SK-N-SH (cell line): ENCODE measurements around the gene SPG7.

Experiments used
- EP300 ChIP-seq, 2 experiments: IDR thresholded peaks; 2 replicates each; pipeline versions ENCODE4 v1.4.0 to v1.6.1; 2012; ENCODE audit warnings: borderline replicate concordance in 1 of 2, low read depth in 1 of 2, low read length in 1 of 2
- MAX ChIP-seq: IDR thresholded peaks from 2 replicates; pipeline ENCODE4 v1.4.0; 2012; ENCODE audit warnings: low read depth
- MXI1 ChIP-seq: IDR thresholded peaks from 2 replicates; pipeline ENCODE4 v1.6.1; 2012; ENCODE audit warnings: mild to moderate bottlenecking, low read depth, low read length, improper control_type of control experiment
- NFIC ChIP-seq: IDR thresholded peaks from 2 replicates; pipeline ENCODE4 v1.4.0; 2012; ENCODE audit warnings: borderline replicate concordance
- NRF1 ChIP-seq: IDR thresholded peaks from 2 replicates; pipeline ENCODE4 v1.6.1; 2012; ENCODE audit warnings: low read depth, mild to moderate bottlenecking, low read length
- POLR2AphosphoS5 ChIP-seq: IDR thresholded peaks from 2 replicates; pipeline ENCODE4 v1.6.1; 2012; ENCODE audit warnings: low read depth, low read length
- RCOR1 ChIP-seq: fragments of 150-350 bp; IDR thresholded peaks from 2 replicates; pipeline ENCODE4 v1.6.1; 2017; ENCODE audit warnings: antibody characterized with exemption, low read length
- RXRA ChIP-seq: IDR thresholded peaks from 2 replicates; pipeline ENCODE4 v1.4.0; 2012; ENCODE audit warnings: low read depth, mild to moderate bottlenecking, borderline replicate concordance
- TCF12 ChIP-seq: IDR thresholded peaks from 2 replicates; pipeline ENCODE4 v1.4.0; 2012
- TF ChIP-seq, protein P1 (sequence below): fragments of 200-600 bp; sonication (generic); IDR thresholded peaks from 2 replicates; pipeline ENCODE4 v1.6.1; 2017; ENCODE audit warnings: antibody characterized with exemption, mild to moderate bottlenecking, moderate library complexity

- TF ChIP-seq, protein P1, sequence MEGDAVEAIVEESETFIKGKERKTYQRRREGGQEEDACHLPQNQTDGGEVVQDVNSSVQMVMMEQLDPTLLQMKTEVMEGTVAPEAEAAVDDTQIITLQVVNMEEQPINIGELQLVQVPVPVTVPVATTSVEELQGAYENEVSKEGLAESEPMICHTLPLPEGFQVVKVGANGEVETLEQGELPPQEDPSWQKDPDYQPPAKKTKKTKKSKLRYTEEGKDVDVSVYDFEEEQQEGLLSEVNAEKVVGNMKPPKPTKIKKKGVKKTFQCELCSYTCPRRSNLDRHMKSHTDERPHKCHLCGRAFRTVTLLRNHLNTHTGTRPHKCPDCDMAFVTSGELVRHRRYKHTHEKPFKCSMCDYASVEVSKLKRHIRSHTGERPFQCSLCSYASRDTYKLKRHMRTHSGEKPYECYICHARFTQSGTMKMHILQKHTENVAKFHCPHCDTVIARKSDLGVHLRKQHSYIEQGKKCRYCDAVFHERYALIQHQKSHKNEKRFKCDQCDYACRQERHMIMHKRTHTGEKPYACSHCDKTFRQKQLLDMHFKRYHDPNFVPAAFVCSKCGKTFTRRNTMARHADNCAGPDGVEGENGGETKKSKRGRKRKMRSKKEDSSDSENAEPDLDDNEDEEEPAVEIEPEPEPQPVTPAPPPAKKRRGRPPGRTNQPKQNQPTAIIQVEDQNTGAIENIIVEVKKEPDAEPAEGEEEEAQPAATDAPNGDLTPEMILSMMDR: no peak
- TF ChIP-seq NFIC (no peak), RXRA (no peak), NRF1 (no peak), MAX (no peak), POLR2AphosphoS5 (no peak), EP300 (IDR thresholded peaks at IDR 0.05; ENCODE audit: borderline replicate concordance in 1 of 2, low read depth in 1 of 2, low read length in 1 of 2) (no peak), RCOR1 (no peak), MXI1 (no peak), TCF12 (no peak)
Observed at GRCh38 chr16:89553733-89554132, 45.5 kb downstream of the SPG7 start.
